ENCODE measurements around the gene LAMB4.

LAMB4 gene

DNA sequence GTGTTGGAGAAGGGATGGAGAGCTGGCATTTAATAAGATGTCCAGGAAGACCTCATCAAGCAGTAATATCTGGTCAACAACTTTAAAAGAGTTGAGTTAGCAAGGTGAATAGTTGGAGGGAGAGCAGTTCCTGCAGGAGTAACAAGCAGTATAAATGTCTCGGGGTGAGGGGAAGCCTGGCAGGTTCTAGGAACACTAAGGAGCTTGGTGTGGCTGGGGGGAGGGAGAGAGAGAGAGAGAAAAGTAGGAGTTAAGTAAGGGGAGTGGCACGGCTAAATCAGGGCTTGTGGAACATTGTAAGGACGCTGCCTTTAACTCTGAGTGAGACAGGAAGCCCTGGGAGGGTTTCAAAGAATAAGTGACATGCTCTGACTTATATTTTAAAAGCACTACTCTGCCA lies 22.0 kb upstream of the LAMB4 start:
- Histone ChIP-seq H3K4me1 (no peaks in the 10 kb centered on the region), H3K27me3 (no peaks in the 10 kb centered on the region), H3K4me3 (ENCODE audit: low read depth, low read length) (no peak overlapping the region), H3K9me3 (no peaks in the 10 kb centered on the region), H3K36me3 (peaks cover 25% of the 10 kb centered on the region)
- no peak for DNase-seq
- TF ChIP-seq, protein P1, sequence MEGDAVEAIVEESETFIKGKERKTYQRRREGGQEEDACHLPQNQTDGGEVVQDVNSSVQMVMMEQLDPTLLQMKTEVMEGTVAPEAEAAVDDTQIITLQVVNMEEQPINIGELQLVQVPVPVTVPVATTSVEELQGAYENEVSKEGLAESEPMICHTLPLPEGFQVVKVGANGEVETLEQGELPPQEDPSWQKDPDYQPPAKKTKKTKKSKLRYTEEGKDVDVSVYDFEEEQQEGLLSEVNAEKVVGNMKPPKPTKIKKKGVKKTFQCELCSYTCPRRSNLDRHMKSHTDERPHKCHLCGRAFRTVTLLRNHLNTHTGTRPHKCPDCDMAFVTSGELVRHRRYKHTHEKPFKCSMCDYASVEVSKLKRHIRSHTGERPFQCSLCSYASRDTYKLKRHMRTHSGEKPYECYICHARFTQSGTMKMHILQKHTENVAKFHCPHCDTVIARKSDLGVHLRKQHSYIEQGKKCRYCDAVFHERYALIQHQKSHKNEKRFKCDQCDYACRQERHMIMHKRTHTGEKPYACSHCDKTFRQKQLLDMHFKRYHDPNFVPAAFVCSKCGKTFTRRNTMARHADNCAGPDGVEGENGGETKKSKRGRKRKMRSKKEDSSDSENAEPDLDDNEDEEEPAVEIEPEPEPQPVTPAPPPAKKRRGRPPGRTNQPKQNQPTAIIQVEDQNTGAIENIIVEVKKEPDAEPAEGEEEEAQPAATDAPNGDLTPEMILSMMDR (IDR thresholded peaks at IDR 0.05; ENCODE audit: low read depth, low read length), result no peak

DNA sequence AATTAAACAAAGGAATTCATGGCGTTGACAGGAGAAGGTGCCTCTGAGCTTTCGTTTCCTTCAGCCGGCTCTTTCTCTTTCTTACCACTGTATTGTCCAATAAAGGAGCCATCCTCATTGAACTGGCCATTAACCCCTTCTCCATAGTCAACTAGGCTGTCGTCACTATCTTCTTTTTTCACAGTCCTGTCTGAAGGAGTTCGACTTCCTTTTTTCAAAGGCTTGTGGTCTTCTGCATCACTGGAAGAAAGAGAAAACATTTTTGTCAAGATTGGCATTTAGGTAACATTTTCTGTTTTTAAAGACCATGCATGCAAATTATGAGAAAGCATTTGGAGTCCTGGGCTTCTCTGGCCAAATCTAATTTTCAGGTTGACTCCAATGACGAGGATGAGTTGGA lies 19.7 kb upstream of the LAMB4 start:
- Histone ChIP-seq H3K4me1 (peaks cover 9% of the 10 kb centered on the region), H3K9me3 (no peaks in the 10 kb centered on the region), H3K27me3 (no peaks in the 10 kb centered on the region), H3K4me3 (ENCODE audit: low read depth, low read length) (no peak overlapping the region), H3K36me3 (peaks cover 12% of the 10 kb centered on the region)
- no peak for DNase-seq
- TF ChIP-seq, protein P1 (IDR thresholded peaks at IDR 0.05; ENCODE audit: low read depth, low read length), result no peak

DNA sequence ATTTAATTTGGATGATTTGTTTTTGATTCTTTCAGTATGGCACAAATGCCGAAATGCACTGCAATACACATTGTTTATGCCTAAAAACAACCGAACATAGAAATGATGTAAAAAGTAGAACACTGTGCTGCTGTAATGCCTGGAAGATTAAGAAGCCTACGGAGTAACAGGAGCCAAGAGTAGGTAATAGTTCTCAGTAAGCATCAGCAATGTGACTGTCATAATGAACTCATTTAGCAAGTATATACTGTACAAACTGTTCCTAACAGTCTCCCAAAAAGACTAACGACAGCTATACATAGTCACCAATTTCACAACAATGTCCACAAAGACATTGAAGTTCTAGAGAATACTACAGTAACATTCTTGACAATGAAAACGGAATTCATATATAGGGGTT lies 19.0 kb upstream of the LAMB4 start:
- TF ChIP-seq, protein P1 (IDR thresholded peaks at IDR 0.05; ENCODE audit: low read depth, low read length), result no peak
- Histone ChIP-seq H3K9me3 (no peaks in the 10 kb centered on the region), H3K4me3 (ENCODE audit: low read depth, low read length) (no peak overlapping the region), H3K36me3 (peaks cover 12% of the 10 kb centered on the region), H3K27me3 (no peaks in the 10 kb centered on the region), H3K4me1 (peaks cover 9% of the 10 kb centered on the region)
- no peak for DNase-seq

DNA sequence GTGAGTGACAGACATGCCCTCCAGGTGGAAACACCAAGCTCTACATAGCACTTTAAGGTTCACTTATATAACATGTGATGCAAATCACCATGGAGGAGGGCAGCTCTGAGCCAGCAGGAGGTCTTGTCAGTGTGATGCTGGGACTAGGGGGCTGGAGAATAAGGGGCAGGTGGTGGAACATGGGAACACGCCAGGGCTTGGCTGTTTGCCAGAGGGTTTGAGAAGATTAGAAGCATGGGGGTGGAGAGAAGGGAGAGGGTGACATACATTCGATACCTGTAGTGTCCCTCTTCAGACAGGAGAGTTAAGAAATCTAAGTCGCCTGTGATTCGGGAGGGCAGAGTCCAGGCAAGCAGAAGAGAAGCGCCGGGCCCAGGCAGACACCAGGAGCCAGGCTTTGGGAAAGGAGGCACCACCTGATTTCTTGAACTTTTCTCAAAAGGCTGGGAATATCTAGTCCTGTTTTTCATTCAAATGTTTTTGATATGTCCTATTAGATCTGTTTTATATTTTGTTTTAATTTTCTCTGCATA lies 16.9 kb upstream of the LAMB4 start:
- TF ChIP-seq, protein P1 (IDR thresholded peaks at IDR 0.05; ENCODE audit: low read depth, low read length), result no peak
- H3K36me3 ChIP-seq, result peaks cover 12% of the 10 kb centered on the region
- no peaks in the 10 kb centered on the region for H3K9me3 ChIP-seq
- H3K27me3 ChIP-seq, result no peaks in the 10 kb centered on the region
- H3K4me3 ChIP-seq (ENCODE audit: low read depth, low read length), result no peak overlapping the region
- DNase-seq, result peak; percentile 69
- H3K4me1 ChIP-seq, result peaks cover 9% of the 10 kb centered on the region

DNA sequence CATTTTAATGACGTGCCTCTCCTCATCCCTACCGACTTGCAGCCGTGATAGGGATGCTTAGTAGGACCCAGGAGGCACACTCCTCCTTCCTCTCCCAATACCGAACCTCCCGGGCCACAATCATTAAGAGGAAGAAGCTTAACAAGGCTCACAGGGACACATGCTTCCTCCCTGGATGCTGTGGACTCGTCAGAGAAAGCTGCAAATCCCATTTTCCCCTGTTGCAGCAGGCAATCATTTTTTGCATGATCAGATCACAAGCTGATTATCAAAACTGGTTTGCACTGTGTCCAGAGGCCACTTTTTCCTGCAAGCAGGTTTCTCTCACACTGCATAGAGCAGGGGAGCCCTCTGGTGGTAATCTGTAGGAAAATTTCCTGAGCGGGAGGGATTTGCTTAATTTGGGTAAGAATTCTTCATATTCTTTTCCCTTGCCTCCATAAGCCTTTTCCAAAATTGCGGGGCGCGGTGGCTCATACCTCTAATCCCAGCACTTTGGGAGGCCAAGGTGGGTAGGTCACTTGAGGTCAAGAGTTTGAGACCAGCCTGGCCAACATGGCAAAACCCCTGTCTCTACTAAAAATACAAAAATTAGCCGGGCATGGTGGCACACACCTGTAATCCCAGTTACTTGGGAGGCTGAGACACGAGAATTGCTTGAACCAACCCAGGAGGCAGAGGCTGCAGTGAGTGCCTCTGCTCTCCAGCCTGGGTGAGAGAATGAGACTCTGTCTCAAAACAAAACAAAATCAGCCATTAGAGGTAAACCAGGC lies 16.1 kb upstream of the LAMB4 start:
- no peaks in the 10 kb centered on the region for H3K9me3 ChIP-seq
- TF ChIP-seq, protein P1 (IDR thresholded peaks at IDR 0.05; ENCODE audit: low read depth, low read length), result peak; percentile 97
- DNase-seq, result peak; percentile 75
- peaks cover 9% of the 10 kb centered on the region for H3K4me1 ChIP-seq
- H3K4me3 ChIP-seq (ENCODE audit: low read depth, low read length), result no peak overlapping the region
- no peaks in the 10 kb centered on the region for H3K27me3 ChIP-seq
- peaks cover 12% of the 10 kb centered on the region for H3K36me3 ChIP-seq

DNA sequence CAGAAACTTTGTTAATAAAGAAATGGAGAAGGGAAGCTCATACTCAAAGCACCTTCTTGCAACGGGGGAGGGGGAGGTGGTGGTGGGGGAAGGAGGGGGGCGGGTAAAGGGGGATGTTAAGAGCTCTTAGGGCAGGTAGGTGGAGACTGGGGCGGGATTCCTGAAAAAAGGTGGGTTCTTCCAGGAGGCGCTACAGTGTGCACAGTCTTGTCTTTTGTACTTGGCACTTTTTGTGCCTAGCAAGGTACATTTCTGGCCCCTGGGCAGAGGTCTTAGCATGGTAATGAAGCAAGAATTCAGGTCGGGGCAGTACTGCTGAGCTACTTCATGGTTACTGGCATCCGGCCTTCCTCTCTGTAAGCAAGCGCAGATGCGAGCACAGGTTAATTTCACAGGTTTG lies 15.2 kb upstream of the LAMB4 start:
- peaks cover 12% of the 10 kb centered on the region for H3K36me3 ChIP-seq
- H3K27me3 ChIP-seq, result no peaks in the 10 kb centered on the region
- H3K4me3 ChIP-seq (ENCODE audit: low read depth, low read length), result no peak overlapping the region
- H3K9me3 ChIP-seq, result no peaks in the 10 kb centered on the region
- TF ChIP-seq, protein P1 (IDR thresholded peaks at IDR 0.05; ENCODE audit: low read depth, low read length), result no peak
- DNase-seq, result no peak
- H3K4me1 ChIP-seq, result peaks cover 9% of the 10 kb centered on the region
